Sciatic nerve (tissue), 2 donors: Measurements from ENCODE around the gene CEP85. TPM values are rescaled to one million over a fixed set of nuclear protein-coding genes. Genes with fewer than 3 reads are reported as not detected.

Experiments used
- ATAC-seq: fragments of 200-7000 bp; cut with Tn5 transposase; one replicate; pipeline ENCODE4 v1.9.1; 2020; ENCODE audit warnings: mild to moderate bottlenecking, moderate library complexity
- DNase-seq: peaks from one replicate; pipeline ENCODE4 v3.0.0-alpha.2; 2020; ENCODE audit warnings: low spot score
- intact Hi-C: fragments of 100-400 bp; cut with DNase I; formaldehyde crosslinking; loops from one replicate; pipeline ENCODE4 v1.14.2; 2022
- total RNA-seq: library from RNA; stranded (reverse); fragmentation: NEBNext Ultra II Directional; extraction: Animal tissue kit (Norgen Biotek cat#: 25700); gene quantifications from one replicate; pipeline ENCODE4 v1.2.1, GENCODE V29; 2021
- donor health status: DM: no; HTN: no; CAD: no.
- donor health status: DM: no; HTN: no; CAD: no.

Gene CEP85
- total RNA-seq, 1 donor from 2014 or later, result 17.6 TPM

DNA sequence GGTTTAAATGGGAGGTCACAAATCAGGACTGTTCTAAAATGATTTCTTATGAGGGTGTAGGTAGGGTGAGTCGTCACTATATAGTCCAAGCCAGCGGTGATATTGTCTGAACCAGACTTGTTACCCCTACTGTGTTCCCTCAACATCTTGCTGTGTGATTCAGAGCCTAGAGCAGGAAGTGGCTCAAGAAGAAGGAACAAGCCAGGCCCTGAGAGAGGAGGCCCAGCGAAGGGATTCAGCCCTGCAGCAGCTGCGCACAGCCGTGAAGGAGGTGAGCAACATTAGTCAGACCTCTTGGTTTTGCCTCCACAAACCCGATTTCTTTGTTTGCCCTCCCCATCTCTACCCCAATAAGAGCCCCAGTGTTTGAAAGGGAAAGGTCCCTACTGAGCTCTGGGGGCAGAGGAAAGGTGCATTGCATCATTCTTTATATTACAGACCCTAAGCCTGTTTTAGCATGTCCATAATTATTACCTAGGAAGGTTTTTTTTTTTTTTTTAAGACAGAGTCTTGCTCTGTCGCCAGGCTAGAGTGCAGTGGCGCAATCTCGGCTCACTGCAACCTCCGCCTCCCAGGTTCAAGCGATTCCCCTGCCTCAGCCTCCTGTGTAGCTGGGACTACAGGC is 40.9 kb downstream of the CEP85 start:
- no peak for DNase-seq
- intact Hi-C loops, result no loop called here
- no peak for ATAC-seq

- DNase-seq, result peak; percentile 92
- intact Hi-C loops, result no loop called here
- ATAC-seq, result peak; percentile 79
Measured at GRCh38 chr1:26275580-26276431, 41.8 kb downstream of the CEP85 start.

DNA sequence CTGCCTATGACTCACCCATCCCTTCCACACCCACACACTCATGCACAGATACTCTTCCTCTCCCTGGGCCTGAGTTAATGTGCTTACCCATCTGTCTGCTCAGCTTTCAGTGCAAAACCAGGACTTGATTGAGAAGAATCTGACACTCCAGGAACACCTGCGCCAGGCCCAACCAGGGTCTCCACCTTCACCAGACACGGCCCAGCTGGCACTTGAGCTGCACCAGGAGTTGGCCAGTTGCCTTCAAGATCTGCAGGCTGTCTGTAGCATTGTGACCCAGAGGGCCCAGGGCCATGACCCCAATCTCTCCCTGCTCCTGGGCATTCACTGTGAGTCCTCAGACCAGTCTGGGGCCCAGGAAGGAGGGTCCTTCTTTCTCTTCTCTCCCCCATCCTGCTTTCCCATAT is 42.4 kb downstream of the CEP85 start:
- ATAC-seq, result no peak
- intact Hi-C loops, result no loop called here
- peak; percentile 66 for DNase-seq

- intact Hi-C loops, result no loop called here
- ATAC-seq (no peak), DNase-seq (no peak)
Measured at GRCh38 chr1:26277261-26277661, 43.3 kb downstream of the CEP85 start.

DNA sequence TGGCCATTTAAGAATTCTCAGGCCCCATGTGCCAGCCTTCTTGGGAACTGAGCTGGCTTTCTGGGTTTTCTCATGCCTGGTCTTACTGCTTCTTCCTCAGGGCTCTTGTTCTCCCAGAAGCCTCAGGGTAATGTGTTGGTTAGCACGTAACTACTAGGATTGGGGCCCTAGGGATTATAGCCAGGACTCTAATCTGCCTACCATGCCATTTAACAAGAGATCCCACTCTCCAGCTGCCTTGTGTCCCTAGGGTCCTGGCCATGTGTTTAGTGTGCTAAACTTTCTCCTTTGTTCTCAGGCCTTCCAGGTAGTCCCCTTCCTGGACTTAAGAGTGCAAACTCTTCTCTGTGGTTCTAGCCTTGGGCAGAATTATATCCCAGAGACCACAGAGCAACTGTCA is 43.7 kb downstream of the CEP85 start:
- ATAC-seq (no peak), DNase-seq (no peak)
- intact Hi-C loops, result no loop called here

DNA sequence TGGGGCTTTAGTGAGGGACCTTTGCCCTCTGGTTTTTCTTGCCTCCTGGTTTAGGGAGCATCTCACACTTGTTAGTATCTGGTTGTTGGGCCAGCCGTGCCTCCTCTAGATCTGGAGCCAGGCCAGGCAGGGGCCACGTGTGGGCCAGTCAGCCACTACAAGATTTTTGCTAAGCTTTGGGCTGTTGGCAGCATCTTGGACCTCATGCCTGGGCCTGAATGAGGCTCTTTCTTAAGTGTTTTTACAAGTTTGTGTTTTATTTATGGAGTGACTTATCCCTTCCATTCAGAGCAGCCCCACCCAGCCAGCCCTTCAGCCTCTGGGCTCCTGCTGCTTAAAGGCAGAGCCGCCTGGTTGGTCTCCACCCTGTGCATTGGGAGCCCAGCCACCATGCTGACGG is 44.3 kb downstream of the CEP85 start:
- ATAC-seq (no peak), DNase-seq (no peak)
- intact Hi-C loops, result no loop called here

DNA sequence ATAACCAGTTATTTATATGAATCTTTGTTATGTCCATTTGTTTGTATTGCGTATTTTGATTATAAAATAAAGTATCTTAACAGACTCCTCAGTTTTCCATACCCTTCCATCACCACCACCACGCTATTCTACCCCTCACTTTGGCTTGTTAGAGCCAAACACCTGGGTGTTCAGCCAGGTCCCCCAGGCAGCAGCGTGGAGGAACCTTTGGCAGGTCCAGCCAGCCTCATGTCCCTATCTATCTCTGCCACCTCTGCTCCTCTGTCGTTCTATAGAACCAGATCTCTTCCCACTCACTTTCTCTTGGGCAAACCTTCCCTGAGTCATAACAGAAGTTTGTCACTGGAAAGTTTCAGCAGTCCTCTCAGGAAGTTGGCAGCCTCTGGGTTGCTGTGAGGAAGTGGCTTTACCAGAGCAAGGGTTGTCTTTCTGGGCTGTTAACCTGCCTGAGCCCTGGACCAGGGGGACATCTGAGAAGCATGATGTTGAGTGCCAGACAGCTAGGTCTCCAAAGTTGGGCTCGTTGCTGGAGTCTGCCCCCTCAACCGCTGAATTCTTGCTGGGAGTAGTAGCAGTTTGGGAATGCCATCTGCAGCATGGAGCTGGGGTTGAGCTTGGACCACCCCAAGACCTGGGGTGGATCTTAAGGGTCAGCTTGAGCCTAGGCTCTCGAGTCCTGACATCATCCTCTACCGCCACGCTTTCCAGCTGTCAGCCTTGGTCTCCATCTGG is 44.9 kb downstream of the CEP85 start:
- DNase-seq (no peak), ATAC-seq (no peak)
- intact Hi-C loops, result no loop called here

- ATAC-seq (peak; percentile 92), DNase-seq (peak; percentile 92)
- intact Hi-C loops, result loop anchor here (5.0 kb wide), 1 partner anchor 38 kb away; the partner anchor contains the start of gene CD52
Measured at GRCh38 chr1:26279456-26280332, 45.7 kb downstream of the CEP85 start, which contains the start of gene SH3BGRL3. SH3BGRL3 (plus strand) TSS chr1:26280086; CDS start chr1:26280156, 70 bp downstream.

- DNase-seq (no peak), ATAC-seq (no peak)
- intact Hi-C loops, result loop anchor here (5.0 kb wide), 1 partner anchor 37 kb away; the partner anchor contains the start of gene CD52
Measured at GRCh38 chr1:26280333-26281042, 46.5 kb downstream of the CEP85 start.

- ATAC-seq (no peak), DNase-seq (no peak)
- intact Hi-C loops, result loop anchor here (5.0 kb wide), 1 partner anchor 36 kb away; the partner anchor contains the start of gene CD52
Measured at GRCh38 chr1:26281091-26281958, 47.3 kb downstream of the CEP85 start.

DNA sequence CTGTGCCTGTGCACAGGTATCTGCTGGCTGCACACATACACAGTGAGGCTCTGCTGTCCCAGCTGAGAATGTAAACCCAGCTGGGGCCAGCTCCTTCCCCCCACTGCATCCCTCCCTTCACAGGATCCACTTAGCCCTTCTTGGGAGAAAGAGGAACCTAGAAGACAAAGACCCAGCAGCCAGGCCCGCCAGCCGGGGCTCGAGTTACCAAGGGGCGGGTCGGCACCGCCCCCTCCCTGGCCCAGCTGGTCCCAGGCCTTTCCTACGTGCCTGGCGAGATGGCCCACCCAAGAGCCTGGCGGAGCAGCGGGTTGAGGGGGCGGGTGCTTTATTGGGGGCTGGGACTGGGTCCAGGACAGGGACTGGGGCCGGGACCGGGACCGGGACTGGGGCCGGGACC is 48.0 kb downstream of the CEP85 start:
- intact Hi-C loops, result loop anchor here (5.0 kb wide), 1 partner anchor 35 kb away; the partner anchor contains the start of gene CD52
- no peak for DNase-seq
- ATAC-seq, result no peak

DNA sequence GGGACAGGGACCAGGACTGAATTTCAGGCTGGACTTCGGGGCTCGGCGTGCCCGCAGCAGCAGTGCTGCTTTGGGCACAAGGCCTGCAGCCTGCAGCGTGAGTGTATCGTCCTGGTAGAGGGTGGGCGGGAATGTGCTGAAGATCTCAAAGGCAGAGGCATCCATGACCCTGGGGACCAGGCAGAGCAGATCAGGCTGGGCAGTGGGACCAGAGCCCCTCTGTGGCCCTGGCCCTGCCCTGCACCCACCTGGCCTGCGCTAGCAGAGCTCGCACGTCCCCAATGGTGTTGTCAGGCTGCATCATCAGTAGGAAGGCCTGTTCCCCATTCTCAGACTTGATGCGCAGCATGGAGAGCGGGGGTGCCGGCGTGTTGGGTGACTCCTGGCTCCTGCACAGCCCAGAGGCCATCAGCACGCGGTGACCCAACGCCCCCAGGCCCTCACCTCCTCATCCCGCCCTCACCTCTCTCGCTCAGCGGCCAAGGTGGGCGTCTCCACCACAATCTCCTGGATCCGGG is 48.5 kb downstream of the CEP85 start:
- no peak for DNase-seq
- intact Hi-C loops, result loop anchor here (5.0 kb wide), 1 partner anchor 35 kb away; the partner anchor contains the start of gene CD52
- ATAC-seq, result no peak

DNA sequence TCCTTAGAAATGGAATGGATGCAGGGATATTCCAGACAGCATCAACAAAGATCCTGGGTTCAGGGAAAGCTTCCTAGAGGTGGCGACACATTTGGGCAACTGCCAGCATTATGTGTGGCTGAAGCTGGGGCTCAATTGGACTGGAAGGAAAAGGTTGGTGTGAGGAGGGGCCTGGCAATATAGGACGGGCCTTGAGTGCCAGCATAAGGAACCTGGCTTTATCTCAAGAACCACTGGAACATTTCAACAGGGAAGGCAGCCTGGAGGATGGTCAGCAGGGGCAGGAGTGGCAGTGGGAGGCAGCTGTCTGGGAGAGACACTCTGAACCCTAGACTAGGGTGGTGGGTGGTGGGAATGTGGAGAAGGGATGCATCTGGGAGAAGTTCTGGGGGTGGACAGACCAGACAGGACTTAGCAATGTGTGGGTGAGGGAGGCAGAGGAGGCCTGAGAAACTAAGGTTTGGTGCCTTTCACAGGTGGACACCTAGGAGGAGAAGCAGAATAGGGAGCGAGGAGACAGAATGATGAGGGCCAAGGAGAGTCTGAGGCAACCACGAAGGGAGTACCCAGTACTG is 49.4 kb downstream of the CEP85 start:
- intact Hi-C loops, result loop anchor here (5.0 kb wide), 1 partner anchor 34 kb away; the partner anchor contains the start of gene CD52
- DNase-seq (no peak), ATAC-seq (no peak)

GRCh38 chr1:26283871-26284596 is 50.0 kb downstream of the CEP85 start:
- intact Hi-C loops, result loop anchor here (5.0 kb wide), 1 partner anchor 33 kb away; the partner anchor contains the start of gene CD52
- DNase-seq, result no peak
- ATAC-seq, result no peak

GRCh38 chr1:26284597-26285347 is 50.8 kb downstream of the CEP85 start:
- intact Hi-C loops, result loop anchor here (5.0 kb wide), 1 partner anchor 33 kb away; the partner anchor contains the start of gene CD52
- ATAC-seq, result peak; percentile 27
- no peak for DNase-seq
